MM.1S (cell line): ENCODE measurements around the gene MMS22L.

Experiments used
- DNase-seq: peaks from one replicate; pipeline ENCODE4 v3.0.0-alpha.2; 2015
- H2AFZ ChIP-seq: fragments of 300-600 bp; sonication (generic); 2 replicates; pipeline ENCODE4 v1.6.0; 2016; ENCODE audit warnings: antibody characterized with exemption, low read length
- H3F3A ChIP-seq: fragments of 300-600 bp; sonication (generic); 2 replicates; pipeline ENCODE4 v1.6.1; 2016; ENCODE audit warnings: mild to moderate bottlenecking, antibody characterized with exemption, low read length, moderate library complexity, mixed read lengths; ENCODE audit not compliant: insufficient read depth
- H3K27ac ChIP-seq: fragments of 300-600 bp; sonication (generic); 2 replicates; pipeline ENCODE4 v1.5.1; 2016; ENCODE audit warnings: mild to moderate bottlenecking, low read length
- H3K27me3 ChIP-seq: fragments of 300-600 bp; sonication (generic); replicated peaks from 2 replicates; pipeline ENCODE4 v1.6.0; 2016; ENCODE audit warnings: low read length; ENCODE audit not compliant: insufficient read depth
- H3K36me3 ChIP-seq: fragments of 300-600 bp; sonication (generic); replicated peaks from 2 replicates; pipeline ENCODE4 v1.6.1; 2016; ENCODE audit warnings: mild to moderate bottlenecking, low read length, mixed read lengths; ENCODE audit not compliant: insufficient read depth
- H3K4me1 ChIP-seq: fragments of 300-600 bp; sonication (generic); 2 replicates; pipeline ENCODE4 v1.6.1; 2016; ENCODE audit warnings: low read length, mixed read lengths
- H3K4me2 ChIP-seq: fragments of 300-600 bp; sonication (generic); 2 replicates; pipeline ENCODE4 v1.6.0; 2016; ENCODE audit warnings: low read depth, low read length
- H3K4me3 ChIP-seq: fragments of 300-600 bp; sonication (generic); 2 replicates; pipeline ENCODE4 v1.5.1; 2016; ENCODE audit warnings: low read length, mixed read lengths
- H3K79me2 ChIP-seq: fragments of 300-600 bp; sonication (generic); 2 replicates; pipeline ENCODE4 v1.6.1; 2016; ENCODE audit warnings: mixed run types, low read length, mixed read lengths
- H3K9ac ChIP-seq: fragments of 300-600 bp; sonication (generic); 2 replicates; pipeline ENCODE4 v1.6.1; 2016; ENCODE audit warnings: low read length, mixed read lengths
- H3K9me2 ChIP-seq: fragments of 300-600 bp; sonication (generic); replicated peaks from 2 replicates; pipeline ENCODE4 v1.6.1; 2016; ENCODE audit warnings: mild to moderate bottlenecking, low read length, mixed read lengths; ENCODE audit not compliant: insufficient read depth
- H3K9me3 ChIP-seq: fragments of 300-600 bp; sonication (generic); replicated peaks from 2 replicates; pipeline ENCODE4 v1.6.1; 2016; ENCODE audit warnings: mild to moderate bottlenecking, low read length, mixed read lengths; ENCODE audit not compliant: insufficient read depth
- H4K20me1 ChIP-seq: fragments of 300-600 bp; sonication (generic); 2 replicates; pipeline ENCODE4 v1.6.1; 2016; ENCODE audit warnings: mild to moderate bottlenecking, low read length, moderate library complexity, mixed read lengths; ENCODE audit not compliant: insufficient read depth
- EZH2 ChIP-seq: fragments of 300-600 bp; sonication (generic); optimal IDR thresholded peaks from 2 replicates; pipeline ENCODE3; 2017; ENCODE audit warnings: low read depth, mild to moderate bottlenecking, antibody characterized with exemption, low read length, mixed read lengths
- EZH2phosphoT487 ChIP-seq: fragments of 300-600 bp; sonication (generic); IDR thresholded peaks from 2 replicates; pipeline ENCODE4 v1.6.1; 2018; ENCODE audit warnings: antibody characterized with exemption, low read length
- TF ChIP-seq, protein P1 (sequence below): fragments of 300-600 bp; sonication (generic); IDR thresholded peaks from 2 replicates; pipeline ENCODE4 v1.5.1; 2016; ENCODE audit warnings: antibody characterized with exemption, low read length, mixed read lengths

The MMS22L gene

DNA sequence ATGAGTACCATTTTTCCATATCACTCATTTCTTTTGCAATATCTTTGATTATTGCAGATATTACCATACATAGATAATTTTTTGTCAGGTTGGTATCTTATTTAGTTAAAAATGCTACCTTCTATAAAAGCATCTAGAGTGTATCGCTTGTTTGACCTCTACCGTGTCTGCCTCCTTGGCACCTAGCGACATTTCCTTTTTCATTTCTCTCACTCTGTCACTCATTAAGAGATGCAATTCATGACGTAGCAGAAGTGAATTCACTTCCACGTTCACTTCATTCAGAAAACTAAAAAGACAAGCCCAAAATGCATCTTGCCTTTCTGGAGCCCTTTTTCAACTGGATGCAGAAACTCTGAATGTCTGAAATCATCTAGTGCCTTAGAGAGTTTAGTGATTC is 172.9 kb downstream of the MMS22L start:
- Histone ChIP-seq H3K9ac (no peak overlapping the region), H2AFZ (no peak overlapping the region), H3K9me3 (no peaks in the 10 kb centered on the region), H3K79me2 (no peaks in the 10 kb centered on the region), H3K36me3 (no peaks in the 10 kb centered on the region), H3K27me3 (no peaks in the 10 kb centered on the region), H3F3A (no peaks in the 10 kb centered on the region), H3K4me3 (no peak overlapping the region), H3K4me1 (no peaks in the 10 kb centered on the region), H3K4me2 (no peak overlapping the region), H3K27ac (no peak overlapping the region), H4K20me1 (no peaks in the 10 kb centered on the region), H3K9me2 (no peaks in the 10 kb centered on the region)
- TF ChIP-seq EZH2phosphoT487 (no peak), EZH2 (no peak)
- TF ChIP-seq, protein P1, sequence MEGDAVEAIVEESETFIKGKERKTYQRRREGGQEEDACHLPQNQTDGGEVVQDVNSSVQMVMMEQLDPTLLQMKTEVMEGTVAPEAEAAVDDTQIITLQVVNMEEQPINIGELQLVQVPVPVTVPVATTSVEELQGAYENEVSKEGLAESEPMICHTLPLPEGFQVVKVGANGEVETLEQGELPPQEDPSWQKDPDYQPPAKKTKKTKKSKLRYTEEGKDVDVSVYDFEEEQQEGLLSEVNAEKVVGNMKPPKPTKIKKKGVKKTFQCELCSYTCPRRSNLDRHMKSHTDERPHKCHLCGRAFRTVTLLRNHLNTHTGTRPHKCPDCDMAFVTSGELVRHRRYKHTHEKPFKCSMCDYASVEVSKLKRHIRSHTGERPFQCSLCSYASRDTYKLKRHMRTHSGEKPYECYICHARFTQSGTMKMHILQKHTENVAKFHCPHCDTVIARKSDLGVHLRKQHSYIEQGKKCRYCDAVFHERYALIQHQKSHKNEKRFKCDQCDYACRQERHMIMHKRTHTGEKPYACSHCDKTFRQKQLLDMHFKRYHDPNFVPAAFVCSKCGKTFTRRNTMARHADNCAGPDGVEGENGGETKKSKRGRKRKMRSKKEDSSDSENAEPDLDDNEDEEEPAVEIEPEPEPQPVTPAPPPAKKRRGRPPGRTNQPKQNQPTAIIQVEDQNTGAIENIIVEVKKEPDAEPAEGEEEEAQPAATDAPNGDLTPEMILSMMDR = no peak
- no peak for DNase-seq

DNA sequence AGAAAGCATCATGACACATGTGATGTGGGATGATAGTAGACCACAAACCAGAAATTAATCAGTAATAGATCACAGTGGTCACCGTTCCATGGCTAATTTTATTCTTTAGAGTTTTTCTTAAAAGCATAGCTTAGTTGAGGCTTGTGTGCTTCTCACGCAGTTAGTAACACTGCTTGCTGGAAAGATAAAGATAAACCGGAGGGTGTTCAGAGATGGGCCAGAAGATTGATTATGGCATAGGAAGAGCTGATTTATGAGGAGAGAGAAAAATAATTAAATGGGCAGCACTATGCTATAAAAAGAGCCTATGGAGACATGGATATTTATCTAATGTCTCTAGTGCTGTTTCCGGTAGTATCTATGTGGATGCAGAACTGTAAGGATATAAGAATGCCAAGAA is 173.6 kb downstream of the MMS22L start:
- no peak overlapping the region for H3K27ac ChIP-seq
- no peak for DNase-seq
- no peaks in the 10 kb centered on the region for H4K20me1 ChIP-seq
- TF ChIP-seq, protein P1 = no peak
- H3K36me3 ChIP-seq = no peaks in the 10 kb centered on the region
- H3K4me1 ChIP-seq = no peaks in the 10 kb centered on the region
- no peak overlapping the region for H2AFZ ChIP-seq
- H3K9me2 ChIP-seq = no peaks in the 10 kb centered on the region
- no peaks in the 10 kb centered on the region for H3K27me3 ChIP-seq
- no peak overlapping the region for H3K4me3 ChIP-seq
- H3F3A ChIP-seq = no peaks in the 10 kb centered on the region
- no peak overlapping the region for H3K9ac ChIP-seq
- no peak overlapping the region for H3K4me2 ChIP-seq
- H3K79me2 ChIP-seq = no peaks in the 10 kb centered on the region
- H3K9me3 ChIP-seq = no peaks in the 10 kb centered on the region

DNA sequence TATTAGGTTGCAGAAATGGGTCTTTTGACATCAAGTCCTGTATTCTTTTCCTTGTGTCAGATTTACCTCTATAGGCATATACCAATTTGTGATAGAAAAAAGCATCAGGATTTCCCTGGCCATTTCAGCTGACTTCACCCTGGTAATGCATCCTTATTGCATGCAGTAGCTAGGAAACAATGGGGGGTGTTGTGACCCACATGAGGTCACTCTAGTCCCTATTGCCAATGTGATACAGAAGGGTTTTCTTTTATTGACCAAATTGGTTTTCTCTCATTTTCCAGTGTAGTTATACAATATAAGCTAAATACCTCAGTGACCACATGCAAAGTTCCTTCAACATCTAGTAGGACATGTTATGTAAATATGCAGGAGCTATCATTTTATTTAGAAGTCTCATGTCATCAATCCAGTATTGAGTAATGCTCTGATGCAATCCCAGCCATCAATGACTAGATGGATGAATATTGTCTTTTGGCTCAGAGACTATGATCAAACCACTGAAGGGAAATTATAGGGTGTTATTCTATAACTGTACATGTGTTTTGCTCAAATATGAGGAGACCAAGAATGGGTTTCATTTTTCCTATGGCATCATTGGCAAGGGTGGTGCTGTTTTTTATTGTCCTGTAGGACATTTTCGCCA is 180.7 kb downstream of the MMS22L start:
- Histone ChIP-seq H3K9ac (no peak overlapping the region), H4K20me1 (no peaks in the 10 kb centered on the region), H3K9me3 (no peaks in the 10 kb centered on the region), H3K27ac (no peak overlapping the region), H3K27me3 (no peaks in the 10 kb centered on the region), H3F3A (no peaks in the 10 kb centered on the region), H3K79me2 (no peaks in the 10 kb centered on the region), H2AFZ (no peak overlapping the region), H3K4me1 (no peaks in the 10 kb centered on the region), H3K36me3 (no peaks in the 10 kb centered on the region), H3K4me3 (no peak overlapping the region), H3K4me2 (no peak overlapping the region), H3K9me2 (no peaks in the 10 kb centered on the region)
- DNase-seq = no peak
- TF ChIP-seq EZH2phosphoT487 (no peak), EZH2 (no peak)
- TF ChIP-seq, protein P1 = no peak
